ENCODE results near the gene TEKT2. TPM values are rescaled to one million over a fixed set of nuclear protein-coding genes. Genes with fewer than 3 reads are reported as not detected.

Gene TEKT2
- total RNA-seq, 1 experiment from 2014 or later: 0.20 TPM

DNA sequence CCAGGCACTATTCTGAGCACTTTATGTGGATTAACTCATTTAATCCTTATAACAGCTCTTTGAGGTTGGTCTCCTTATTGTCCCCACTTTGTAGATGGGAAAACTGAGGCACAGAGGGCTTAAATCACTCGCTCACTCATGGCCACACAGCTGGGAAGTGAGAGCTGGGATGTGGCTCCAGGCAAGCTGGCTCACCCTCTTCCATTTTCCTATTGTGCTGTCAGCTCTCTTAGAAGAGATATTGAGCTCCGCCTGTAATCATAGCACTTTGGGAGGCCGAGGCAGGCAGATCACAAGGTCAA, 45.0 kb downstream of the TEKT2 start:
- Histone ChIP-seq H3K4ac (ENCODE audit: low read depth, low read length) (no peak overlapping the region), H2BK12ac (ENCODE audit: insufficient read length, low read depth, low read length) (no peak overlapping the region), H3K23ac (ENCODE audit: insufficient read length, low read depth, low read length) (no peak overlapping the region), H3K9me3 (ENCODE audit: control insufficient read depth, low read depth, low read length) (no peaks in the 10 kb centered on the region), H4K5ac (ENCODE audit: insufficient read length, low read depth, low read length) (no peak overlapping the region), H2AFZ (ENCODE audit: low read length) (no peak overlapping the region), H4K20me1 (ENCODE audit: control insufficient read depth, insufficient read depth, insufficient read length) (no peaks in the 10 kb centered on the region), H2AK5ac (ENCODE audit: insufficient read length, low read length) (no peak overlapping the region), H3K4me2 (ENCODE audit: insufficient read depth, insufficient read length, low read length) (no peak overlapping the region), H4K91ac (ENCODE audit: insufficient read length, low read depth, low read length) (no peak overlapping the region), H2BK15ac (ENCODE audit: low read depth, low read length) (no peak overlapping the region), H2BK20ac (ENCODE audit: low read depth, low read length, poor library complexity, severe bottlenecking) (no peak overlapping the region), H3K27ac (ENCODE audit: insufficient read length, low read depth, low read length) (no peak overlapping the region), H3K23me2 (ENCODE audit: insufficient read length, low read depth, low read length, poor library complexity, severe bottlenecking) (peaks cover 2% of the 10 kb centered on the region), H3K79me2 (ENCODE audit: insufficient read depth, low read length) (no peaks in the 10 kb centered on the region), H3T11ph (ENCODE audit: low read length) (no peak overlapping the region), H3K9ac (ENCODE audit: extremely low read depth, insufficient read length, low read length) (no peak overlapping the region), H3K27me3 (ENCODE audit: insufficient read depth, low read length) (peaks cover 12% of the 10 kb centered on the region; the same call in 1 of the 2 replicates), H3K18ac (ENCODE audit: insufficient read length, low read depth, low read length) (no peak overlapping the region), H3K56ac (ENCODE audit: insufficient read length, low read depth, low read length) (no peak overlapping the region), H3K4me1 (ENCODE audit: insufficient read depth, low read length) (peaks cover 2% of the 10 kb centered on the region; the same call in 1 of the 2 replicates), H3K79me1 (ENCODE audit: insufficient read depth, low read depth, low read length, poor library complexity, severe bottlenecking) (no peaks in the 10 kb centered on the region), H2BK120ac (ENCODE audit: low read depth, low read length, poor library complexity, severe bottlenecking) (no peak overlapping the region), H3K14ac (ENCODE audit: insufficient read depth, low read length) (no peak overlapping the region), H2BK5ac (ENCODE audit: insufficient read length, low read length) (no peak overlapping the region), H4K8ac (replicated peaks; ENCODE audit: insufficient read length, low read depth, low read length) (no peak overlapping the region)
- Mint-ChIP-seq H3K4me1 (peaks cover 12 to 19% of the 10 kb centered on the region in 2 experiments), H3K27me3 (ENCODE audit: low read depth) (peaks cover 26% of the 10 kb centered on the region), H3K4me3 (no peak overlapping the region), H3K36me3 (ENCODE audit: insufficient read depth in 1 of 3, low read depth in 3 of 3) (no peaks in the 10 kb centered on the region), H3K9me3 (no peaks in the 10 kb centered on the region; a peak in 1 of 5 replicates), H3K27ac (no peak overlapping the region; a peak in 1 of 7 replicates)
- WGBS (ENCODE audit: extremely low coverage, insufficient read length, low lambda C conversion rate): no CpG with 5 or more reads among the region's 3 CpGs
- DNase-seq: no peak
- TF ChIP-seq, protein P1, sequence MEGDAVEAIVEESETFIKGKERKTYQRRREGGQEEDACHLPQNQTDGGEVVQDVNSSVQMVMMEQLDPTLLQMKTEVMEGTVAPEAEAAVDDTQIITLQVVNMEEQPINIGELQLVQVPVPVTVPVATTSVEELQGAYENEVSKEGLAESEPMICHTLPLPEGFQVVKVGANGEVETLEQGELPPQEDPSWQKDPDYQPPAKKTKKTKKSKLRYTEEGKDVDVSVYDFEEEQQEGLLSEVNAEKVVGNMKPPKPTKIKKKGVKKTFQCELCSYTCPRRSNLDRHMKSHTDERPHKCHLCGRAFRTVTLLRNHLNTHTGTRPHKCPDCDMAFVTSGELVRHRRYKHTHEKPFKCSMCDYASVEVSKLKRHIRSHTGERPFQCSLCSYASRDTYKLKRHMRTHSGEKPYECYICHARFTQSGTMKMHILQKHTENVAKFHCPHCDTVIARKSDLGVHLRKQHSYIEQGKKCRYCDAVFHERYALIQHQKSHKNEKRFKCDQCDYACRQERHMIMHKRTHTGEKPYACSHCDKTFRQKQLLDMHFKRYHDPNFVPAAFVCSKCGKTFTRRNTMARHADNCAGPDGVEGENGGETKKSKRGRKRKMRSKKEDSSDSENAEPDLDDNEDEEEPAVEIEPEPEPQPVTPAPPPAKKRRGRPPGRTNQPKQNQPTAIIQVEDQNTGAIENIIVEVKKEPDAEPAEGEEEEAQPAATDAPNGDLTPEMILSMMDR (conservative IDR thresholded peaks at IDR 0.05): no peak

All from H9 (cell line).